Activated naive CD4-positive, alpha-beta T cell treated with anti-CD3 and anti-CD28 coated beads, Interleukin-2, amount 10 ng/mL, durations not matched to agents 7 days and 5 days (primary cell): Measurements from ENCODE around the gene AGAP1.
"Not testable (repeated sequence)": the region's sequence is repeated elsewhere in the genome, so short reads cannot be mapped to it uniquely, and the experiment has no call there.

Experiments used
- CTCF ChIA-PET: fragments of 350-600 bp; sonication (Branson Sonifier 250); formaldehyde crosslinking; loops from one replicate; lab custom pipeline; 2021; ENCODE audit warnings: antibody characterized with exemption; lab: Charles Lee
- DNase-seq: peaks from one replicate; pipeline ENCODE4 v3.0.0-alpha.2; 2020
- H3K27ac Mint-ChIP-seq: one replicate; pipeline ENCODE4 v1.8.0; 2021; ENCODE audit warnings: mild to moderate bottlenecking, moderate library complexity, mixed read lengths
- H3K27me3 Mint-ChIP-seq: one replicate; pipeline ENCODE4 v1.8.0; 2021; ENCODE audit warnings: mild to moderate bottlenecking, mixed read lengths
- H3K36me3 Mint-ChIP-seq: one replicate; pipeline ENCODE4 v1.8.0; 2021; ENCODE audit warnings: mixed read lengths
- H3K4me1 Mint-ChIP-seq: one replicate; pipeline ENCODE4 v1.8.0; 2021; ENCODE audit warnings: mixed read lengths
- H3K4me3 Mint-ChIP-seq: one replicate; pipeline ENCODE4 v1.8.0; 2021; ENCODE audit warnings: mild to moderate bottlenecking, moderate library complexity, mixed read lengths
- H3K9me3 Mint-ChIP-seq: one replicate; pipeline ENCODE4 v1.8.0; 2021; ENCODE audit warnings: mixed read lengths

The AGAP1 gene

DNA sequence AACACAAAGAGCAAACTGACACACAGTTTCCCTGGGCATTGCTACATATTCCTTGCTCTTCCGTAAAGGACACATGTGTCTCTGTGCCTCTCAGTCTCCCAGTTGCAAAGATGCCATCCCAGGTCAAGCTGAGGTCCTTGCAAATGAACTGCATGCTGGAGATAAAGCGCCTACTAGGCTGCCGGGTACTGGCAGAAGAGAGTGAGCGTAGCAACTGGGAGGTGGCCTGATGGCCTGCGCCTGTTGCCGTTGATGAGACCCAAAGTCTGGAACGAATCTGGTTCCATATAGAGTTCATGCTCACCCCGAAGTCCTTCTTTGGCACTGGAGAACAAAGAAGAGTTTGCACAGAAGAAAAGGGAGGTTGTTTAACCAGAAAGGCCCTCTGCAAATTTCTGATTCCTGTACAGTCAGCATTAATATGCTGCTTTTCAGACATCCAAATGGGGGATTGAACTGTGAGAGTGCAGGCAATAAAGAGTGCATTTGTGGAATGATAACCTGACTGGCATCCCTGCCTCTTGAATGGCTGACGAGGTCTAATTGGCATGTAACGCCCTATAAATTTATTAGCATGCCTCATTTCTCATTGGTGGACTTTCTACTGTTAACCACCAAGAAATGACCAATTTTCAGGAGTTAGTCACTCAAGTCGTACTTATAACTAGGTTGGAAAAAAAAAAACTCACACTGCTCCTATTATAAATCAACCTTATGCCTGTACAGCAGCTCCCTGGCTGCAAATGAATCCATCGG is 595.6 kb downstream of the AGAP1 start:
- Mint-ChIP-seq H3K4me3 (no peak overlapping the region), H3K27ac (no peak overlapping the region), H3K4me1 (no peaks in the 10 kb centered on the region), H3K27me3 (no peaks in the 10 kb centered on the region), H3K36me3 (no peaks in the 10 kb centered on the region), H3K9me3 (no peaks in the 10 kb centered on the region)
- DNase-seq: no peak
- CTCF ChIA-PET: no interaction called here

DNA sequence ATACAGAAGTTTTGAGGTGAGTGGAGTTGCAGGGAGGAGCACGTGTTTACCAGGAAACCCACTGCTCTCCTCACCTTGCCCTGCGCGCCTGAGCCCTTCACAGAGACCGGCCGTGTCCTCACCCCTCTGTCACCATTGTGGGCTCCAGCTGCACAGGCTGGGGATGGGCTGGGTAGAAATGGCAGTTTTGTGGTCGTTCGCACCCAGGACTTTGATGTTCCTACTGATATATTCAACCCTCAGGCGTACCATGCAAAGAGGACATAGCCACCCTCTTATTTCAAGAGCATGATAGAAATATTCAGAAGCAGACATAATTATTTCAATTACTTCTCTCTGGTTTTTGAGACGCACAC is 596.2 kb downstream of the AGAP1 start:
- Mint-ChIP-seq H3K4me3 (no peak overlapping the region), H3K27ac (no peak overlapping the region), H3K27me3 (no peaks in the 10 kb centered on the region), H3K4me1 (no peaks in the 10 kb centered on the region), H3K9me3 (no peaks in the 10 kb centered on the region), H3K36me3 (no peaks in the 10 kb centered on the region)
- CTCF ChIA-PET: no interaction called here
- no peak for DNase-seq

- H3K36me3 Mint-ChIP-seq, H3K27me3 Mint-ChIP-seq, DNase-seq, H3K4me3 Mint-ChIP-seq, H3K27ac Mint-ChIP-seq, H3K9me3 Mint-ChIP-seq, CTCF ChIA-PET, H3K4me1 Mint-ChIP-seq: not testable (repeated sequence)
These were observed 597.0 kb downstream of the AGAP1 start for GRCh38 chr2:236090826-236091225.

GRCh38 chr2:236092714-236093113 is 598.9 kb downstream of the AGAP1 start:
- Mint-ChIP-seq H3K36me3 (no peaks in the 10 kb centered on the region), H3K4me1 (no peaks in the 10 kb centered on the region), H3K27ac (no peak overlapping the region), H3K27me3 (no peaks in the 10 kb centered on the region), H3K9me3 (no peaks in the 10 kb centered on the region), H3K4me3 (no peak overlapping the region)
- CTCF ChIA-PET: no interaction called here
- no peak for DNase-seq

GRCh38 chr2:236093134-236093533 is 599.3 kb downstream of the AGAP1 start:
- H3K27me3 Mint-ChIP-seq: no peaks in the 10 kb centered on the region
- H3K36me3 Mint-ChIP-seq: no peaks in the 10 kb centered on the region
- H3K9me3 Mint-ChIP-seq: no peaks in the 10 kb centered on the region
- CTCF ChIA-PET: no interaction called here
- no peak for DNase-seq
- H3K4me1 Mint-ChIP-seq: no peaks in the 10 kb centered on the region
- no peak overlapping the region for H3K27ac Mint-ChIP-seq
- H3K4me3 Mint-ChIP-seq: no peak overlapping the region

GRCh38 chr2:236095504-236095903 is 601.7 kb downstream of the AGAP1 start:
- Mint-ChIP-seq H3K27me3 (no peaks in the 10 kb centered on the region), H3K36me3 (no peaks in the 10 kb centered on the region), H3K9me3 (no peaks in the 10 kb centered on the region), H3K4me1 (no peaks in the 10 kb centered on the region), H3K27ac (no peak overlapping the region), H3K4me3 (no peak overlapping the region)
- CTCF ChIA-PET: no interaction called here
- no peak for DNase-seq

GRCh38 chr2:236101311-236101950 is 607.6 kb downstream of the AGAP1 start:
- Mint-ChIP-seq H3K27ac (no peak overlapping the region), H3K27me3 (no peaks in the 10 kb centered on the region), H3K36me3 (no peaks in the 10 kb centered on the region), H3K9me3 (no peaks in the 10 kb centered on the region), H3K4me1 (no peaks in the 10 kb centered on the region), H3K4me3 (no peak overlapping the region)
- CTCF ChIA-PET: no interaction called here
- DNase-seq: no peak

GRCh38 chr2:236102971-236103370 is 609.1 kb downstream of the AGAP1 start:
- Mint-ChIP-seq H3K4me3 (no peak overlapping the region), H3K4me1 (no peaks in the 10 kb centered on the region), H3K27me3 (peaks cover under 1% of the 10 kb centered on the region), H3K27ac (no peak overlapping the region), H3K9me3 (no peaks in the 10 kb centered on the region), H3K36me3 (no peaks in the 10 kb centered on the region)
- DNase-seq: no peak
- CTCF ChIA-PET: no interaction called here

DNA sequence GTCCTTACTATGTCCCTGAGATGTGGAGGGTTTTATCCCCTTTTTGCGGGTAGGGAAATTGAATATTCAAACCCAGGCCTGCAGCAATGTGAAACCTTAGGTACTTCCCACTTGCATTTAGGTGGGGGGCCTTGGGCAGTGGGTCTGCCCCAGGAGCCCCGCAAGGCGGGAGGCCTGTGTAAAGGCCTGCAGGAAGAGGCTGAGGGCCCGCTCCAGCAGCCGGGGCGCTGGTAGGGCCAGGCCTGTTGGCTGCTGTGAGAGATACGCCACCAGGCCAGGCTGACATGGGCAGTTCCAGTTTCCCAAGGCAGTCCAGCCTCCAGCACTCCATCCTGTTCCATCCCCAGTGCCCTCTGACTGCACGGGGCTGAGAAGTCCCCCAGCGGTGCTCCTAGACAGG is 610.1 kb downstream of the AGAP1 start:
- no peak for DNase-seq
- Mint-ChIP-seq H3K27me3 (peaks cover 11% of the 10 kb centered on the region), H3K9me3 (no peaks in the 10 kb centered on the region), H3K27ac (no peak overlapping the region), H3K4me3 (no peak overlapping the region), H3K4me1 (no peaks in the 10 kb centered on the region), H3K36me3 (no peaks in the 10 kb centered on the region)
- CTCF ChIA-PET: no interaction called here

GRCh38 chr2:236105955-236106607 is 612.2 kb downstream of the AGAP1 start:
- no peak for DNase-seq
- Mint-ChIP-seq H3K4me3 (no peak overlapping the region), H3K27ac (no peak overlapping the region), H3K4me1 (no peaks in the 10 kb centered on the region), H3K9me3 (no peaks in the 10 kb centered on the region), H3K36me3 (no peaks in the 10 kb centered on the region), H3K27me3 (peaks cover 13% of the 10 kb centered on the region)
- CTCF ChIA-PET: no interaction called here

DNA sequence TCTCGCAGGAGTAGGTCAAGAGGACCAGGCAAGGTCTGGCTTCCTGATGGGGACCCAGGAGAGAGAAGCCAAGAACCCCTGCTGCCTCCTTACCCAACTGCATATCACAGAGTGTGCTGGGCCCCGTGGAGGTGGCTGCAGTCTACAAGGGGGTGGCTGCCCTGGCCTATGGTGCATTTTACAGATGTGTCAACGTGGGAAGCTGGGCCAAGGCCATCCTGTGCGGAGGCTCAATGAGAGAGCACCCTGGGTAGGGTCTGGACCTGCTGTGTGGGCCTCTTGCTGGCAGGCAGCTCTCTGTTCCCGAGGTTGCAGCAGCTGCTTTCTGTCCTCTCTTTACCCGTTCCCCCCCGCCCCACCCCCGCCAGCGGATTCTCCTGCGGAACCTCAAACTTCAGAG is 612.9 kb downstream of the AGAP1 start:
- DNase-seq: no peak
- H3K27ac Mint-ChIP-seq: no peak overlapping the region
- H3K4me3 Mint-ChIP-seq: no peak overlapping the region
- H3K27me3 Mint-ChIP-seq: peaks cover 13% of the 10 kb centered on the region
- H3K4me1 Mint-ChIP-seq: no peaks in the 10 kb centered on the region
- no peaks in the 10 kb centered on the region for H3K36me3 Mint-ChIP-seq
- CTCF ChIA-PET: no interaction called here
- H3K9me3 Mint-ChIP-seq: no peaks in the 10 kb centered on the region

DNA sequence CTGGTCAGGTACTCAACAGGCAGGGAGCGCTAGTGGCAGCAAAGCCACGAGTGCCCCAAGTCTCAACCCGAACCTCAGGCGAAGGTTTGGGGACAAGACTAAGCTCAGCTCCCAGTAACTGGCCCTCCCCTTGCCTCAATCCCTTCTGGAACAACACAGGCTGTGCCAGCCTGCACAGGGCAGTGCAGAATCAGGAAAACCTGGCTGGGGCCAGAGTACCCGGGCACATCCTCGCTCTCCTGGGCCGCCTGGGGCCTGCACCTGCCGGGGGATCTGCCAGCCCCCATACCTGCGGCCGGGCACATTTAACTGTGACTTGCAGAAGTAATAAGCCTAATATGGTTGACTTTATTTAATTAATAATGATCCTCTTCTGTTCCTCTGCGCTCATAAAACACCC is 613.7 kb downstream of the AGAP1 start:
- H3K4me3 Mint-ChIP-seq: no peak overlapping the region
- no peak for DNase-seq
- H3K9me3 Mint-ChIP-seq: no peaks in the 10 kb centered on the region
- CTCF ChIA-PET: no interaction called here
- H3K4me1 Mint-ChIP-seq: no peaks in the 10 kb centered on the region
- no peaks in the 10 kb centered on the region for H3K36me3 Mint-ChIP-seq
- H3K27ac Mint-ChIP-seq: no peak overlapping the region
- H3K27me3 Mint-ChIP-seq: peaks cover 13% of the 10 kb centered on the region

DNA sequence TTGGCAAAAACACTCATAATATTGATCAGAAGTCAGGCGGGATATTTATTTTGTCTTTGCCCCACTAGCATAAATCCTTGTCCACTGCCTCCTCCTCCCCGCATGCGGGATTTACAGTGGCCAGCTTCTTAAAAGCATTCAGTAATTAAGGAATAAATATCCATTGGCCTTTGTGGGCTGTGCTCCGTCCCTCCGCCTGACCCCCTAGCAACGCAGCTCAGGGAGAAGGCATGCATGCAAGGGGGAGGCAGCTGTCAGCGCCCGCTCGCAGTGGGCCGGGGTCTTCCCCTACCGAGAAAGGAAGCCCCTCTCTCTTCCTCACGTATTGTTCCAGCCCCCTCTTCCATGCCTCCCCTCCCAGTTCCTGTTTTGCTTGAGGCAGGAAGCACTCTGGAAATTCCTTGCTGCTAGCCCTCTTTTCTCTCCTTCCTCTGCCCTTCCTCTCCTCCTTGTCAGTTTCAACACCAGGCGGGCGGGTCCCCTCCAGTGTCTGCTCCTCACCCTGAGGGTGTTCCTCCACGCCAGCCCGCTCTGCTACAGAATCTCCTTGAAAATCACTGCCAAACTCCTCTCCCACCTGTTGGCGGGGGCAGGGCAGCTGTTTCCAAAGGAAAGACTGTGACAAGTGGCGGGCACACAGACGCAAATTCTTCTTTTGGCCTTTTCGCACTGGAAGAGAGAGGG is 614.2 kb downstream of the AGAP1 start:
- Mint-ChIP-seq H3K9me3 (no peaks in the 10 kb centered on the region), H3K36me3 (no peaks in the 10 kb centered on the region), H3K27me3 (peaks cover 13% of the 10 kb centered on the region), H3K27ac (no peak overlapping the region), H3K4me1 (no peaks in the 10 kb centered on the region), H3K4me3 (no peak overlapping the region)
- CTCF ChIA-PET: no interaction called here
- DNase-seq: no peak

DNA sequence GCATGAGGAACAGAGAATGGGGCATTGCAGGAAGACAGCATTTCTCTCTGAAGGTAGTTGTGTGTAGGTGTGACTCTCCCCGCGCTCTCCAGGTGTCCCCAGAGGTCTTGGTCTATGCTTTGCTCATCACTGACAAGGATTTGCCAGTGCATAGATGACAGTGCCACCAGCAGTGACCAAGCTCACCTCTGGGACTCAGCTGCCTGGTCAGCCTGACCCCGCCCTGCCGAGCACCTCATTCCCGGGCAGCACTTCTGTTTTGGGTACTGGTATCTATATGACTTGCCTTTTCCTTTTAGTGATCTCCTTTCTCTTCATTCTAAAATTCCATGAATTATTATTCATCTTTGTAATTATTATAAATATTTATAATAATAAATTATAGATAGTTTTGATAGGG is 615.2 kb downstream of the AGAP1 start:
- Mint-ChIP-seq H3K4me3 (no peak overlapping the region), H3K27me3 (peaks cover 13% of the 10 kb centered on the region), H3K4me1 (no peaks in the 10 kb centered on the region), H3K9me3 (no peaks in the 10 kb centered on the region), H3K36me3 (no peaks in the 10 kb centered on the region), H3K27ac (no peak overlapping the region)
- CTCF ChIA-PET: no interaction called here
- DNase-seq: no peak
